Activated naive CD8-positive, alpha-beta T cell treated with anti-CD3 and anti-CD28 coated beads, Interleukin-2, amount 50 U/mL, for 24 hours (primary cell): Measurements from ENCODE around the gene PIMREG.

Experiments used
- ATAC-seq: fragments of 150-1000 bp; cut with Tn5 transposase; one replicate; pipeline ENCODE4 v1.10.0; 2021
- DNase-seq: peaks from one replicate; pipeline ENCODE4 v3.0.0; 2021
- H3K27ac Mint-ChIP-seq: one replicate; pipeline ENCODE4 v1.8.0; 2021; ENCODE audit warnings: mild to moderate bottlenecking, mixed read lengths
- H3K27me3 Mint-ChIP-seq: one replicate; pipeline ENCODE4 v1.8.0; 2021; ENCODE audit warnings: mixed read lengths
- H3K36me3 Mint-ChIP-seq: one replicate; pipeline ENCODE4 v1.8.0; 2021; ENCODE audit warnings: low read depth, mixed read lengths
- H3K4me1 Mint-ChIP-seq: one replicate; pipeline ENCODE4 v1.8.0; 2021; ENCODE audit warnings: mixed read lengths
- H3K4me3 Mint-ChIP-seq: one replicate; pipeline ENCODE4 v1.8.0; 2021; ENCODE audit warnings: mild to moderate bottlenecking, moderate library complexity, mixed read lengths
- H3K9me3 Mint-ChIP-seq: one replicate; pipeline ENCODE4 v1.8.0; 2021; ENCODE audit warnings: mixed read lengths

Gene PIMREG

GRCh38 chr17:6450926-6451832 lies 6.9 kb downstream of the PIMREG start:
- Mint-ChIP-seq H3K36me3 (no peaks in the 10 kb centered on the region), H3K27ac (no peak overlapping the region), H3K4me1 (peaks cover 4% of the 10 kb centered on the region), H3K9me3 (no peaks in the 10 kb centered on the region), H3K27me3 (peaks cover 6% of the 10 kb centered on the region), H3K4me3 (no peak overlapping the region)
- DNase-seq: no peak
- ATAC-seq: no peak

- DNase-seq (no peak), ATAC-seq (no peak)
- no peak overlapping the region for H3K4me3 Mint-ChIP-seq
- H3K27ac Mint-ChIP-seq: no peak overlapping the region
- no peaks in the 10 kb centered on the region for H3K9me3 Mint-ChIP-seq
- H3K4me1 Mint-ChIP-seq: peaks cover 6% of the 10 kb centered on the region
- H3K27me3 Mint-ChIP-seq: peaks cover 8% of the 10 kb centered on the region
- H3K36me3 Mint-ChIP-seq: no peaks in the 10 kb centered on the region
Observed at GRCh38 chr17:6452471-6453266, 8.4 kb downstream of the PIMREG start.

- Mint-ChIP-seq H3K4me1 (peaks cover 6% of the 10 kb centered on the region), H3K27ac (no peak overlapping the region), H3K9me3 (no peaks in the 10 kb centered on the region), H3K36me3 (no peaks in the 10 kb centered on the region), H3K4me3 (no peak overlapping the region), H3K27me3 (peaks cover 8% of the 10 kb centered on the region)
- ATAC-seq: no peak
- no peak for DNase-seq
Observed at GRCh38 chr17:6453279-6454024, 9.2 kb downstream of the PIMREG start.

- H3K4me1 Mint-ChIP-seq: peaks cover 6% of the 10 kb centered on the region
- no peaks in the 10 kb centered on the region for H3K36me3 Mint-ChIP-seq
- H3K9me3 Mint-ChIP-seq: no peaks in the 10 kb centered on the region
- H3K4me3 Mint-ChIP-seq: no peak overlapping the region
- no peak for DNase-seq
- no peak overlapping the region for H3K27ac Mint-ChIP-seq
- H3K27me3 Mint-ChIP-seq: peaks cover 6% of the 10 kb centered on the region
- ATAC-seq: peak; percentile 18
Observed at GRCh38 chr17:6454495-6455320, 10.5 kb downstream of the PIMREG start.

- Mint-ChIP-seq H3K9me3 (no peaks in the 10 kb centered on the region), H3K4me3 (no peak overlapping the region), H3K27me3 (peaks cover 6% of the 10 kb centered on the region), H3K4me1 (peaks cover 7% of the 10 kb centered on the region), H3K36me3 (no peaks in the 10 kb centered on the region), H3K27ac (no peak overlapping the region)
- DNase-seq (peak; percentile 29), ATAC-seq (no peak)
Observed at GRCh38 chr17:6455321-6455705, 11.1 kb downstream of the PIMREG start.

GRCh38 chr17:6456321-6456720 lies 12.1 kb downstream of the PIMREG start:
- no peaks in the 10 kb centered on the region for H3K36me3 Mint-ChIP-seq

GRCh38 chr17:6456914-6457687 lies 12.8 kb downstream of the PIMREG start:
- Mint-ChIP-seq H3K27ac (no peak overlapping the region), H3K4me1 (peaks cover 16% of the 10 kb centered on the region), H3K4me3 (no peak overlapping the region), H3K9me3 (no peaks in the 10 kb centered on the region), H3K27me3 (peaks cover 6% of the 10 kb centered on the region), H3K36me3 (no peaks in the 10 kb centered on the region)
- ATAC-seq (no peak), DNase-seq (no peak)

More at GRCh38 chr17:6456321-6456720, 12.1 kb downstream of the PIMREG start:
- Mint-ChIP-seq H3K27me3 (peaks cover 6% of the 10 kb centered on the region), H3K9me3 (no peaks in the 10 kb centered on the region), H3K27ac (no peak overlapping the region), H3K4me3 (no peak overlapping the region), H3K4me1 (peaks cover 9% of the 10 kb centered on the region)
- DNase-seq: no peak
- ATAC-seq: no peak

GRCh38 chr17:6457688-6458459 lies 13.6 kb downstream of the PIMREG start:
- Mint-ChIP-seq H3K4me1 (peaks cover 20% of the 10 kb centered on the region), H3K36me3 (no peaks in the 10 kb centered on the region), H3K27ac (no peak overlapping the region), H3K9me3 (no peaks in the 10 kb centered on the region), H3K27me3 (peaks cover 9% of the 10 kb centered on the region), H3K4me3 (no peak overlapping the region)
- ATAC-seq (no peak), DNase-seq (no peak)

GRCh38 chr17:6458460-6458950 lies 14.2 kb downstream of the PIMREG start:
- no peak for ATAC-seq
- H3K27ac Mint-ChIP-seq: no peak overlapping the region
- no peaks in the 10 kb centered on the region for H3K36me3 Mint-ChIP-seq

GRCh38 chr17:6460531-6461161 lies 16.4 kb downstream of the PIMREG start:
- ATAC-seq: no peak
- no peak overlapping the region for H3K27ac Mint-ChIP-seq
- H3K9me3 Mint-ChIP-seq: no peaks in the 10 kb centered on the region
- DNase-seq: no peak
- H3K4me1 Mint-ChIP-seq: peaks cover 20% of the 10 kb centered on the region
- peaks cover 7% of the 10 kb centered on the region for H3K27me3 Mint-ChIP-seq
- H3K4me3 Mint-ChIP-seq: no peak overlapping the region
- H3K36me3 Mint-ChIP-seq: no peaks in the 10 kb centered on the region

More at GRCh38 chr17:6458460-6458950, 14.2 kb downstream of the PIMREG start:
- Mint-ChIP-seq H3K4me3 (no peak overlapping the region), H3K9me3 (no peaks in the 10 kb centered on the region), H3K4me1 (peaks cover 20% of the 10 kb centered on the region), H3K27me3 (peaks cover 6% of the 10 kb centered on the region)
- no peak for DNase-seq

GRCh38 chr17:6461246-6461645 lies 17.0 kb downstream of the PIMREG start:
- no peak for DNase-seq
- Mint-ChIP-seq H3K36me3 (no peaks in the 10 kb centered on the region), H3K9me3 (no peaks in the 10 kb centered on the region), H3K4me1 (peaks cover 20% of the 10 kb centered on the region), H3K27ac (no peak overlapping the region), H3K27me3 (peaks cover 8% of the 10 kb centered on the region), H3K4me3 (no peak overlapping the region)
- no peak for ATAC-seq

GRCh38 chr17:6461792-6462524 lies 17.7 kb downstream of the PIMREG start:
- Mint-ChIP-seq H3K27ac (no peak overlapping the region), H3K27me3 (peaks cover 6% of the 10 kb centered on the region), H3K36me3 (no peaks in the 10 kb centered on the region), H3K9me3 (no peaks in the 10 kb centered on the region), H3K4me3 (no peak overlapping the region), H3K4me1 (peaks cover 20% of the 10 kb centered on the region)
- DNase-seq: peak; percentile 26
- peak; percentile 82 for ATAC-seq
